IMR-90 (cell line): Measurements from ENCODE around the gene GLRX5. TPM values are rescaled to one million over a fixed set of nuclear protein-coding genes. Genes with fewer than 3 reads are reported as not detected.

Experiments used
- ATAC-seq: fragments of 200-7000 bp; cut with Tn5 transposase; 2 replicates; pipeline ENCODE4 v1.9.1; 2020; ENCODE audit warnings: low read depth, mild to moderate bottlenecking, moderate library complexity
- BruUV-seq: library from RNA; stranded (reverse); fragments of 400-500 nt; replicated peaks from 2 replicates; lab custom pipeline; 2021; lab: Mats Ljungman, UMichigan
- CTCF ChIA-PET: fragments of 300-600 bp; formaldehyde crosslinking; extraction: SDS; loops from one replicate; lab custom pipeline; 2021; ENCODE audit warnings: antibody characterized with exemption; lab: Yijun Ruan, JAX
- POLR2A ChIA-PET: fragments of 300-600 bp; sonication (Branson Sonifier 250); formaldehyde crosslinking; loops from one replicate; lab custom pipeline; 2022; ENCODE audit warnings: antibody characterized with exemption; ENCODE audit not compliant: unreplicated experiment; lab: Charles Lee
- DNase-seq: peaks from one replicate; pipeline ENCODE4 v3.0.0; 2013
- H2AFZ ChIP-seq: replicated peaks from 2 replicates; pipeline ENCODE3; 2013; ENCODE audit warnings: low read length, mild to moderate bottlenecking; ENCODE audit not compliant: poor library complexity
- H2AK5ac ChIP-seq: 2 replicates; pipeline ENCODE4 v1.6.1; 2013; ENCODE audit warnings: low read depth, low read length, inconsistent platforms
- H2AK9ac ChIP-seq: replicated peaks from 2 replicates; pipeline ENCODE3; 2013; ENCODE audit warnings: mild to moderate bottlenecking, low read depth, low read length, moderate library complexity; ENCODE audit not compliant: poor library complexity
- H2BK120ac ChIP-seq: 2 replicates; pipeline ENCODE4 v1.6.1; 2013; ENCODE audit warnings: low read depth, low read length, inconsistent platforms
- H2BK15ac ChIP-seq: 3 replicates; pipeline ENCODE4 v1.6.1; 2013; ENCODE audit warnings: low read depth, low read length, inconsistent platforms
- H2BK20ac ChIP-seq: 2 replicates; pipeline ENCODE4 v1.6.1; 2013; ENCODE audit warnings: low read depth, mild to moderate bottlenecking, inconsistent platforms, low read length, moderate library complexity
- H2BK5ac ChIP-seq: 2 replicates; pipeline ENCODE4 v1.6.1; 2013; ENCODE audit warnings: mild to moderate bottlenecking, low read depth, low read length, inconsistent platforms; ENCODE audit not compliant: poor library complexity, severe bottlenecking
- H3K14ac ChIP-seq: replicated peaks from 2 replicates; pipeline ENCODE4 v1.6.1; 2013; ENCODE audit warnings: low read depth, low read length, inconsistent platforms
- H3K18ac ChIP-seq: 2 replicates; pipeline ENCODE4 v1.6.1; 2013; ENCODE audit warnings: low read depth, low read length, control low read depth
- H3K23ac ChIP-seq: 2 replicates; pipeline ENCODE4 v1.6.1; 2013; ENCODE audit warnings: low read depth, low read length, inconsistent platforms
- H3K27ac ChIP-seq: 2 replicates; pipeline ENCODE4 v1.5.1; 2013; ENCODE audit warnings: mild to moderate bottlenecking, control low read depth, low read length; ENCODE audit not compliant: insufficient read depth
- H3K27me3 ChIP-seq: 2 replicates; pipeline ENCODE4 v1.6.1; 2013; ENCODE audit warnings: low read length; ENCODE audit not compliant: control insufficient read depth, insufficient read depth
- H3K36me3 ChIP-seq: 2 replicates; pipeline ENCODE4 v1.6.1; 2013; ENCODE audit warnings: low read length, mixed read lengths; ENCODE audit not compliant: control insufficient read depth, insufficient read depth
- H3K4ac ChIP-seq: 2 replicates; pipeline ENCODE4 v1.6.1; 2013; ENCODE audit warnings: low read depth, low read length, inconsistent platforms
- H3K4me1 ChIP-seq: 2 replicates; pipeline ENCODE4 v1.6.1; 2013; ENCODE audit warnings: low read length, mixed read lengths; ENCODE audit not compliant: control insufficient read depth, insufficient read depth
- H3K4me2 ChIP-seq: 2 replicates; pipeline ENCODE4 v1.6.1; 2013; ENCODE audit warnings: low read depth, mild to moderate bottlenecking, control low read depth, low read length, moderate library complexity
- H3K4me3 ChIP-seq: 2 replicates; pipeline ENCODE4 v1.5.1; 2013; ENCODE audit warnings: low read depth, mild to moderate bottlenecking, control low read depth, low read length, moderate library complexity; ENCODE audit not compliant: insufficient read depth
- H3K56ac ChIP-seq: 2 replicates; pipeline ENCODE4 v1.6.1; 2013; ENCODE audit warnings: low read length, inconsistent platforms; ENCODE audit not compliant: insufficient read depth; ENCODE audit errors: extremely low read depth
- H3K79me1 ChIP-seq, 2 experiments: 2 replicates each; pipeline ENCODE4 v1.6.1; 2013; ENCODE audit warnings: low read length in 2 of 2, inconsistent platforms in 1 of 2, low read depth in 1 of 2
- H3K9ac ChIP-seq: 2 replicates; pipeline ENCODE4 v1.6.1; 2013; ENCODE audit warnings: low read depth, low read length, control low read depth
- H3K9me1 ChIP-seq: 2 replicates; pipeline ENCODE4 v1.6.1; 2013; ENCODE audit warnings: low read length, inconsistent platforms; ENCODE audit not compliant: insufficient read depth
- H3K9me3 ChIP-seq: 2 replicates; pipeline ENCODE4 v1.6.1; 2013; ENCODE audit warnings: low read length; ENCODE audit not compliant: control insufficient read depth, insufficient read depth
- H4K20me1 ChIP-seq: 2 replicates; pipeline ENCODE4 v1.6.1; 2013; ENCODE audit warnings: low read length, inconsistent platforms; ENCODE audit not compliant: insufficient read depth
- H4K5ac ChIP-seq: 2 replicates; pipeline ENCODE4 v1.6.1; 2013; ENCODE audit warnings: mild to moderate bottlenecking, low read depth, low read length, control low read depth
- H4K8ac ChIP-seq, 2 experiments: 2 replicates each; pipeline ENCODE4 v1.6.1; 2013; ENCODE audit warnings: low read depth in 2 of 2, low read length in 2 of 2, control low read depth in 1 of 2, inconsistent platforms in 1 of 2
- H4K91ac ChIP-seq: 2 replicates; pipeline ENCODE4 v1.6.1; 2013; ENCODE audit warnings: low read depth, low read length, inconsistent platforms; ENCODE audit not compliant: insufficient read depth
- BHLHE40 ChIP-seq: fragments of 150-350 bp; IDR thresholded peaks from 2 replicates; pipeline ENCODE4 v1.6.1; 2016; ENCODE audit warnings: mild to moderate bottlenecking, low read depth, low read length
- CEBPB ChIP-seq: IDR thresholded peaks from 2 replicates; pipeline ENCODE4 v1.6.1; 2012; ENCODE audit warnings: low read depth, low read length, improper control_type of control experiment
- ELK1 ChIP-seq: fragments of 150-350 bp; IDR thresholded peaks from 2 replicates; pipeline ENCODE4 v1.6.1; 2016; ENCODE audit warnings: low read depth, mild to moderate bottlenecking, low read length, moderate library complexity, borderline replicate concordance
- FOS ChIP-seq: fragments of 150-350 bp; IDR thresholded peaks from 2 replicates; pipeline ENCODE4 v1.6.1; 2016; ENCODE audit warnings: low read depth, low read length
- MXI1 ChIP-seq: IDR thresholded peaks from 2 replicates; pipeline ENCODE4 v1.6.1; 2012; ENCODE audit warnings: low read depth, mild to moderate bottlenecking, low read length, moderate library complexity, borderline replicate concordance
- NFE2L2 ChIP-seq: fragments of 150-350 bp; IDR thresholded peaks from 2 replicates; pipeline ENCODE4 v1.6.1; 2016; ENCODE audit warnings: low read depth, mild to moderate bottlenecking, low read length
- POLR2A ChIP-seq: IDR thresholded peaks from 2 replicates; pipeline ENCODE4 v1.6.1; 2012; ENCODE audit warnings: mild to moderate bottlenecking, low read depth, low read length
- RAD21 ChIP-seq: IDR thresholded peaks from 2 replicates; pipeline ENCODE4 v1.6.1; 2012; ENCODE audit warnings: low read length, improper control_type of control experiment
- RCOR1 ChIP-seq: IDR thresholded peaks from 2 replicates; pipeline ENCODE4 v1.6.1; 2012; ENCODE audit warnings: mild to moderate bottlenecking, low read length, improper control_type of control experiment; ENCODE audit not compliant: insufficient replicate concordance
- RFX5 ChIP-seq: IDR thresholded peaks from 2 replicates; pipeline ENCODE4 v1.8.0; 2012; ENCODE audit warnings: low read depth, mild to moderate bottlenecking, low read length, moderate library complexity
- SMC3 ChIP-seq: fragments of 150-350 bp; IDR thresholded peaks from 2 replicates; pipeline ENCODE4 v1.6.1; 2016; ENCODE audit warnings: low read depth, mild to moderate bottlenecking, antibody characterized with exemption, low read length, moderate library complexity
- USF2 ChIP-seq: fragments of 150-350 bp; IDR thresholded peaks from 2 replicates; pipeline ENCODE4 v1.6.1; 2017; ENCODE audit warnings: mild to moderate bottlenecking, antibody characterized with exemption, low read length, low read depth
- WGBS, 2 experiments: methylation state at CpG; one replicate each; pipeline versions ENCODE4 v1.1.5 to v1.1.7; 2013; ENCODE audit warnings: missing lambda C conversion rate in 2 of 2; ENCODE audit not compliant: insufficient read length in 1 of 2; ENCODE audit errors: extremely low coverage in 2 of 2; 5-methylcytosine and 5-hydroxymethylcytosine counted together
- dilution Hi-C: fragments of 300-500 bp; cut with HindIII; formaldehyde crosslinking; loops from one replicate; pipeline ENCODE4 v1.14.3; 2018; ENCODE audit warnings: low sequenced_read_pairs; ENCODE audit not compliant: unreplicated experiment
- in situ Hi-C: fragments of 300-500 bp; cut with MboI; formaldehyde crosslinking; loops from 3 replicates; pipeline ENCODE4 v1.14.3; 2019; ENCODE audit warnings: low sequenced_read_pairs, inconsistent platforms, mixed read lengths
- intact Hi-C: fragments of 100-400 bp; cut with micrococcal nuclease; formaldehyde crosslinking; loops from 2 replicates; pipeline ENCODE4 v1.10.0; 2022
- polyA plus RNA-seq, 3 experiments: library from polyadenylated mRNA; depleted of rRNA; stranded (reverse); fragments of >200 nt; gene quantifications; 2 replicates each; pipeline ENCODE4 v1.2.3, GENCODE V29; 2012; ENCODE audit warnings: low replicate concordance in 1 of 3
- total RNA-seq: library from RNA; depleted of rRNA; stranded (reverse); fragments of >200 nt; gene quantifications from 2 replicates; pipeline ENCODE4 v1.2.3, GENCODE V29; 2012

Gene GLRX5
- total and polyA plus RNA-seq, 2 of the 4 experiments (the other 2 are of a cell fraction) = 32.4 to 40.4 TPM

- BruUV-seq = no TSS peak
- H2BK15ac ChIP-seq = no peak overlapping the region
- H4K91ac ChIP-seq = peak overlapping the region; percentile 6; the same call in 1 of the 2 replicates
- intact Hi-C loops (loop anchor here (10.0 kb wide), 3 partner anchors 311 to 729 kb away; no protein-coding TSS in a partner anchor), in situ Hi-C loops (loop anchor here (25.0 kb wide), 1 partner anchor 726 kb away; the partner anchor contains the start of gene BDKRB1), dilution Hi-C loops (no loop called here)
- ChIA-PET POLR2A (no interaction called here), CTCF (interaction anchor here (1.6 kb wide), 1 partner anchor 9 kb away, joined by 4 read pairs; no protein-coding TSS in a partner anchor)
- peak overlapping the region; percentile 62 for H3K27ac ChIP-seq
- peak overlapping the region; percentile 73; the same call in 1 of the 2 replicates for H2AK5ac ChIP-seq
- peak overlapping the region; percentile 47 for H3K4ac ChIP-seq
- 0 out of 2 replicates have a peak, but pooled peaks cover 7% of the 10 kb centered on the region for H3K4me1 ChIP-seq
- peak overlapping the region; percentile 86 for H2AK9ac ChIP-seq
- no CpG with 5 or more reads among the region's 4 CpGs for WGBS, 2 experiments
- H3K9ac ChIP-seq = peak overlapping the region; percentile 83
- no peak overlapping the region for H2AFZ ChIP-seq
- H4K20me1 ChIP-seq = peaks cover 39% of the 10 kb centered on the region
- H3K18ac ChIP-seq = no peak overlapping the region
- peak overlapping the region; percentile 66; the same call in 1 of the 2 replicates for H3K14ac ChIP-seq
- 0 out of 2 replicates have a peak overlapping the region, but pooled peaks have one; percentile 35 for H3K56ac ChIP-seq
- H3K27me3 ChIP-seq = no peaks in the 10 kb centered on the region
- H3K23ac ChIP-seq = peak overlapping the region; percentile 83
- no peak overlapping the region for H2BK5ac ChIP-seq
- no peak overlapping the region; the same call in 1 of the 2 replicates for H4K5ac ChIP-seq
- H3K79me1 ChIP-seq = peaks cover 30 to 66% of the 10 kb centered on the region in 2 experiments
- H3K4me2 ChIP-seq = peak overlapping the region; percentile 95
- no peak overlapping the region for H2BK20ac ChIP-seq
- H3K9me3 ChIP-seq = no peaks in the 10 kb centered on the region
- peak overlapping the region in 1 of 2 experiments; percentile 7; a peak in 1 of 4 replicates for H4K8ac ChIP-seq
- peaks cover 10% of the 10 kb centered on the region; the same call in 1 of the 2 replicates for H3K9me1 ChIP-seq
- DNase-seq (no peak), ATAC-seq (no peak)
- H3K36me3 ChIP-seq = no peaks in the 10 kb centered on the region
- H2BK120ac ChIP-seq = no peak overlapping the region
- H3K4me3 ChIP-seq = peak overlapping the region; percentile 71
- TF ChIP-seq RCOR1 (no peak), MXI1 (no peak), RAD21 (no peak), CEBPB (no peak), FOS (no peak), RFX5 (no peak), SMC3 (no peak), POLR2A (no peak), ELK1 (no peak), USF2 (no peak), BHLHE40 (no peak), NFE2L2 (no peak)
Measured at GRCh38 chr14:95536036-95536593, 1.3 kb downstream of the GLRX5 start.
